ENCODE results near the gene MMAB. TPM values are rescaled to one million over a fixed set of nuclear protein-coding genes. Genes with fewer than 3 reads are reported as not detected.

MMAB gene
- 10 to 100 TPM; 15.1 to 31.0 (median 21.7) TPM for total RNA-seq

DNA sequence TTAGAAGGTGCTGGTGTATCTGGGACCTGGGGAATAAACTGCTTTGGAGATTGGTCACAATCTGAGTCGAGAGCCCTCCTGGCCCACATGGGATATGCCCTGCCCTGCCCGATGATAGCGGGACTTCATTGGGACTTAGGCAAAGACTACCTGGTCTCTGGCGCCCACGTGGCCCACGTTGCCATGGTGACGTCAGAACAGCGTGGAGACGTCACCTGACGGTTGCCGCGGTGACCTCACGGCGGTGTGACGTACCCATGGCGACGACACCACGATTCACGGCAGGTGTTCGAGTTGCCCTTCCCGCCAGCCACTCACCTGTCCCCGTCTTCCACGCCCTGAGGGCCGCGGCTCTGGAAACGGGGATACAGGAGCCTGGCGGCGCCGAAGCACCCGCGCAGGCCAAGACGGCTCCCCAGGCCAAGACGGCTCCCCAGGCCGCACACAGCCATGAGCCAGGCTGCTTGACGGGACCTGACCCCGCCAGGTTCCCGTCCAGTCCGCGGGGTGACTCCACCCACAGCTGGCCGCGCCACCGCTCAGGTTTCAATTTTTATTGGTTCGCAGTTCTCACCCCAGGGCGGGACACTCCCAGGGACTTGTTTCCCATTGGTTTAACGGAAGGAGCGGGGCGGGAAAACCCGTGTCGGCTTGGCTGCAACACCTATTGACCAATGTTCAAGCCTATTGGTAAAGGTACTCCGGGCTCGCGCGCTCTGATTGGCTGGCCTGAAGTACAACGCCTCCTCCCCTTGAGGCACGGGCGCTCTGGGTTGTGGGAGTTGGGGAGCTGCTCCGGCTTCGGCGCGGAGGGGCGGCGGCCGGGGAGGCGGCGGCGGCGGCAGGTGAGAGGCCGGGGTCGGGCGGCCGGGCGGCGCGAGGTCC, at the start of gene MMAB, which contains the start of gene MVK:
Gene MMAB (minus strand): TSS at position 476 of the 885 bp plus-strand sequence. CDS start 24 bp downstream, at position 452.
Gene MVK (plus strand): TSS at position 766 of the 885 bp plus-strand sequence. CDS start 1,029 bp downstream, outside the sequence.
- 0% methylated on average over 27 to 67 of the region's 74 CpGs for WGBS, 2 donors
- H3K4me3 ChIP-seq (ENCODE audit: low read depth, poor library complexity, severe bottlenecking): peak within 1 kb of the TSS; percentile 59
- peak; percentile 100 for DNase-seq (ENCODE audit: low spot score in 2 of 2)
- TF ChIP-seq POLR2A (IDR thresholded peaks at IDR 0.05): no peak
- TF ChIP-seq, protein P1, sequence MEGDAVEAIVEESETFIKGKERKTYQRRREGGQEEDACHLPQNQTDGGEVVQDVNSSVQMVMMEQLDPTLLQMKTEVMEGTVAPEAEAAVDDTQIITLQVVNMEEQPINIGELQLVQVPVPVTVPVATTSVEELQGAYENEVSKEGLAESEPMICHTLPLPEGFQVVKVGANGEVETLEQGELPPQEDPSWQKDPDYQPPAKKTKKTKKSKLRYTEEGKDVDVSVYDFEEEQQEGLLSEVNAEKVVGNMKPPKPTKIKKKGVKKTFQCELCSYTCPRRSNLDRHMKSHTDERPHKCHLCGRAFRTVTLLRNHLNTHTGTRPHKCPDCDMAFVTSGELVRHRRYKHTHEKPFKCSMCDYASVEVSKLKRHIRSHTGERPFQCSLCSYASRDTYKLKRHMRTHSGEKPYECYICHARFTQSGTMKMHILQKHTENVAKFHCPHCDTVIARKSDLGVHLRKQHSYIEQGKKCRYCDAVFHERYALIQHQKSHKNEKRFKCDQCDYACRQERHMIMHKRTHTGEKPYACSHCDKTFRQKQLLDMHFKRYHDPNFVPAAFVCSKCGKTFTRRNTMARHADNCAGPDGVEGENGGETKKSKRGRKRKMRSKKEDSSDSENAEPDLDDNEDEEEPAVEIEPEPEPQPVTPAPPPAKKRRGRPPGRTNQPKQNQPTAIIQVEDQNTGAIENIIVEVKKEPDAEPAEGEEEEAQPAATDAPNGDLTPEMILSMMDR (IDR thresholded peaks at IDR 0.05): no peak
- intact Hi-C loops (cut with DNase I; ENCODE audit: low total_unique reads): no loop called here

DNA sequence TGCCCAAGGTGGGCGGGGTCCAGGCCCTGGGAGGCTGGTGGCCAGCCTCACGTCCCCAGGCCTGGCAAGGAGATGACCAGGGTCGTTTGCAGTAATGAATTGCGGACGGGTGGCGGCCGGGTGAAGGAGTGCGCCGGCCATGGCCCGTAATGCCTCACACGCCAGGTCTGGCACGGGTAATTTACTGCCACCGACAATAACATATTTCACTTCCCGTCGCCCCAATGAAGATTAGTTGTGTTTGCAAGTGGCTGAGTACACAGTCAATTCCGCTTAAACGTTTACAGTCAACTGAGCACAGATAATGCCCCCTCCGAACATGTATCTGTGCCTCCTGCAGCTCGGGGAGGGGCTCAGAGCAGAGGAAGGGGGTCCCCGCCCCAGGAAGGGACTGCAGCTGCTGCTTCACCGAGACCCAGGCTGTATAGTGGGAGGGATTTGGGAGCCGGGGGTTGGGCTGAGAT, 48.6 kb upstream of the MMAB start:
- intact Hi-C loops (cut with DNase I; ENCODE audit: low total_unique reads): no loop called here
- WGBS, 2 donors: 18 to 25% methylated on average over 16 to 22 of the region's 22 CpGs
- no peak for DNase-seq (ENCODE audit: low spot score in 2 of 2)
- no peak for TF ChIP-seq POLR2A (IDR thresholded peaks at IDR 0.05)
- TF ChIP-seq, protein P1 (IDR thresholded peaks at IDR 0.05): no peak
- no peak overlapping the region for H3K4me3 ChIP-seq (ENCODE audit: low read depth, poor library complexity, severe bottlenecking)

DNA sequence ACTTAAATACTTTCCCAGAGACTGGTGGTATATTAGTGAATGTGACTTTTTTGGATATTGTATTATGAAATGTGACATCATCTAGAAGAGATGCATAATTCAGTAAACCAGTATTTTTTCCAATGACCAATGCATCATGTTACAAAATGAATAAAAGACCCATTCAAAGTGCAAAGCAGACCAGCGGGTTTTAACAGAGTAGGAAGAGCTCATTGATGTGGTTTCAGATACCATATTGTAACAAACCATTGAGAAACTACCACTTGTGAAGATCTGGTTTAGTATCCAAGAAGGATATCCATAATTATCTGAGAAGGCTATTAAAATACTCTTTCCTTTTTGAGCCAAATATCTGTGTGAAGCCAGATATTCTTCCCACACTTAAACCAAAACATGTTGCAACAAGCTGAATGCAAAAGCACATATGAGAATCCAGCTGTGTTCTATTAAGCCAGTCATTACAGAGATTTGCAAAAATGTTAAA, 47.9 kb upstream of the MMAB start:
- H3K4me3 ChIP-seq (ENCODE audit: low read depth, poor library complexity, severe bottlenecking): no peak overlapping the region
- whole genome bisulfite sequencing, 2 donors: 21 to 26% methylated on average over 1 of the region's 1 CpG
- intact Hi-C loops (cut with DNase I; ENCODE audit: low total_unique reads): no loop called here
- TF ChIP-seq POLR2A (IDR thresholded peaks at IDR 0.05): no peak
- TF ChIP-seq, protein P1 (IDR thresholded peaks at IDR 0.05): no peak
- DNase-seq (ENCODE audit: low spot score in 2 of 2): no peak

DNA sequence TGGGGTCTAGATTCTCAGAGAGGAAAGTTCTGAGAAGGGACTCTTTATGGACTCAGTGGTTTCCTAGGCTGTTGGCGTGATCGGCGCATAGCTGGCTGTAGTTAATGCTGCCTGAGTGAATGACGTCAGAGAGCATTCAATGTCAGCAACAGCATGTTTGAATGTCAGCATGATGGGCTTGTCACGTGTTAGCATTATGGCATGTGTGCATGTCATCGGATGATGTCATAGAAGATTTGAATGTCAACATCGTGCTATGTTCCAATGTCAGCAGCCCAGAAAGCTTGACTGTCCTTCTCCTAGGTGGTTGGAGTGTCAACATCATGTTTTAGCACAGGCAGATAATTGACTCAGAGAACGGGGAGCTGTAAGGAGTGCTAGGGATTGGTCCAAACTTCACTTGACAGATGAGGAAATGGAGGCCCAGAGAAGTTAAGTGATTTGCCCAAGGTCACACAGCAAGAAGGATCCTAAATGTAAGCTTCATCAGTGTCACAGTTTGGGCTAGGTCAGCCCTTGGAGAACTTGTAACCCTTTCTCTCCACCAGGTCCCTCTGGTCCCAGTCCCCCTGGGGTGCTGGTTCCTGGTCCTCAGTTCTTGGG, 45.8 kb upstream of the MMAB start:
- TF ChIP-seq, protein P1 (IDR thresholded peaks at IDR 0.05): no peak
- no peak for TF ChIP-seq POLR2A (IDR thresholded peaks at IDR 0.05)
- no peak for DNase-seq (ENCODE audit: low spot score in 2 of 2)
- intact Hi-C loops (cut with DNase I; ENCODE audit: low total_unique reads): no loop called here
- 90 to 92% methylated on average over 8 of the region's 8 CpGs for whole genome bisulfite sequencing, 2 donors
- no peak overlapping the region for H3K4me3 ChIP-seq (ENCODE audit: low read depth, poor library complexity, severe bottlenecking)

DNA sequence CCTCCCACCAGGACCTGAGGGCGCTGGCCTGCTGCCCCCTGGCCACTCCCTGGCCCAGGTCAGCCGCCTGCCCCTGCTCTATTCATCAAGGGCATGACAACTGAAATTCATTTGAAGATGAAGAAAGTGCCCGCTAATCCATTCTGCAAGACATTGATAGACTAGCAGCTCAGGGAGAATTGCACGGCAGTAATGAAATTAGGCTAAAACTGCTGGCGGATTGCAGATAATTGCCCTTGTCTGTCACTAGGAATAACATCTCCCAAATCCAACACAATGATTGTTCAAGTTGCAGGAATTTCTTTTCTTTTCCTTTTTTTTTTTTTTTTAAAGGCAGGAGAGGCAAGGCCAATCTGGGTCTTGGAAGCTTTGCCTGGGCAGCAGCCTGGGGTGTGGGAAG, 44.8 kb upstream of the MMAB start:
- intact Hi-C loops (cut with DNase I; ENCODE audit: low total_unique reads): no loop called here
- TF ChIP-seq, protein P1 (IDR thresholded peaks at IDR 0.05): no peak
- DNase-seq (ENCODE audit: low spot score in 2 of 2): no peak

More for the DNA sequence above, 44.8 kb upstream of the MMAB start:
- whole genome bisulfite sequencing, 2 donors: 86 to 92% methylated on average over 5 of the region's 5 CpGs
- H3K4me3 ChIP-seq (ENCODE audit: low read depth, poor library complexity, severe bottlenecking): no peak overlapping the region
